Measurements from ENCODE around the gene GCNT3. TPM values are rescaled to one million over a fixed set of nuclear protein-coding genes. Genes with fewer than 3 reads are reported as not detected.

GCNT3 gene, protein sequence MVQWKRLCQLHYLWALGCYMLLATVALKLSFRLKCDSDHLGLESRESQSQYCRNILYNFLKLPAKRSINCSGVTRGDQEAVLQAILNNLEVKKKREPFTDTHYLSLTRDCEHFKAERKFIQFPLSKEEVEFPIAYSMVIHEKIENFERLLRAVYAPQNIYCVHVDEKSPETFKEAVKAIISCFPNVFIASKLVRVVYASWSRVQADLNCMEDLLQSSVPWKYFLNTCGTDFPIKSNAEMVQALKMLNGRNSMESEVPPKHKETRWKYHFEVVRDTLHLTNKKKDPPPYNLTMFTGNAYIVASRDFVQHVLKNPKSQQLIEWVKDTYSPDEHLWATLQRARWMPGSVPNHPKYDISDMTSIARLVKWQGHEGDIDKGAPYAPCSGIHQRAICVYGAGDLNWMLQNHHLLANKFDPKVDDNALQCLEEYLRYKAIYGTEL
- under 0.01 TPM in 1 of 2 replicates, not detected in the other for total RNA-seq

DNA sequence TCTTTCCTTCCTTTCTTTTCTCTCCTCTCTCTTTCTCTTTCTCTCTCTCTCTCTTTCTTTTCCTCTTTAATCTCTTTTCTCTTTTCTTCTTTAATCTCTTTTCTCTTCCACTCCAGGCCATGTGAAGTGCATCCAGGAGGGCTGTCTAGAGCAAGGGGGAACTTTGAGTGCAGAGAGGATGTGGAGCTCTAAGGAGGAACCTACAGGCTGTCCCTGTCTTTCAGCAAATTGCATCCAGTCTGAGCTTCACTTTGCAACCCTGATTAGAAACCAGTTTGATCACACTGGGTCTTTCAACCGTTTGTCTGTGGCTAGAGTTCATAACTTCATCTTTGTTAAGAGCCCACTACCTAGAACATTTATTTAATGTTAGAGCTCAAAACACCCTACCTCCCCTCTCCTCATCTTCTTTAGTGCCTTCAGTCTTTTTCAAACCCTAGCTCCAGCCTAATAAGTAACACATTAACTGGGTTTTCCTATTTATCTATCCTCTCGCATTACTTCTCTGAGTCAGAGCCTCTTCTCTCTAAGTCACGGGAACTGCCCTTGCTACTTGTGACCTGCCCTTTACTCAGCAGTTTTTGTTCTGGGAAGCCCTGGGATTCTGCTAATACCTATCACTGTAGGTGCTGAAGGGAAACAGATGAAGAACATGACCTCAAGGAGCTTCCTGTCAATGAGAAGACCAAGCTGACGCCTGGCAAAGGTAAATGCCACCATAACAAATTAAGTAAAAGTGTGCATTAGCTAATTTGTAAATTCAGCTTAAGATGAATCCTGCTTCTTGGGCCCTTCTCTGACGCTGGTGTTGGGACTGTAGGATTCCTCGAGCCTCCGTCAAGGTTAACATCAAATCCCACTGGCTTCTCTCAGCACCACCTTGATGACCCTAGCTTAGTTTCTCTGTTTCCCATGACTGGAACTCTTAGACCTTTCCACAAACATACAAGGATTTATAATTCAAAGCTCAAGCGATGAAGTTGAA lies at the start of gene GCNT3:
TSS of gene GCNT3 (plus strand) at position 508 of the 985 bp plus-strand sequence. CDS start 6,456 bp downstream, outside the sequence.

DNA sequence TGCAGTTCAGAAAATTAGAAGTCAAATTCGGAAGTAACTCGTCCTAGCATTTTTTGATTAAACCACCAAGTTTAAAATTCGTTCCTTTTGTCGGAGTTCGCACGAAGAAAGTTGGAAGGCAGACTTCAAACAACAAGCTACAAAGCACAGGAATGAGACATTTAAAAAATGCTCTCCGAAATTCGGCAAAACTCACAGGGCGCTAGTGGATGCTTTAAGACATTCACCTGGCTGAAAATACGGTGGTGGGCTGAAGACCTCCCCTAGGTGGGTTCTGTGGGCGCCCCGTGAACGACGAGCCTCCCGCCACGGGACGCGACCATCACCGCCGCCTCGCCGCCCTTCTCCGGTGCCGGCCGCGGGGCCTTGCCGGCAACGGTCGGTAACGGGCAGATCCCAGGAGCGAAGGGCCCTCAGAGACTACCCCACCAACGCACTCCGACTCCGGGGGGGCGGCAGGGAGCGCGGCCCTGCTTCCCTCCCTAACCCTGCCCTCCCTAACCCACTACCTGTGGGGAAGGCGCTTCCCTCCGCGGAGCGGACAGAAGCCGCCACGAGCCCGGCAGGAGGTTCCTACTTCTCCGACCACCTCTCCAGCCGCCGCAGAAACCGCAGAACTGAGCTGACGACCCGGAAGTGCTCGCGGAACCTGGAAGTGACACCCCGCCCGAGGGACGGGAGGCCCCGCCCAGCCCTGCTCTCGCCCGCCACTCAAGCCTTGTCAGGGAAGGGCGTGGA lies 45.5 kb downstream of the GCNT3 start, which contains the start of gene GTF2A2:
TSS of gene GTF2A2 (minus strand) at position 619 of the 738 bp plus-strand sequence. CDS start 5,238 bp downstream, outside the sequence.

Other genes starting within 250 kb of the GCNT3 start
- gene MYO1E, start 238.9 kb upstream of the GCNT3 start, total RNA-seq, result 36.1 and 58.0 TPM in 2 replicates
- gene FAM81A, start 173.6 kb upstream of the GCNT3 start, total RNA-seq, result 0.13 and 0.25 TPM in 2 replicates
- 20.8 and 36.2 TPM in 2 replicates for gene GTF2A2, start 45.7 kb downstream of the GCNT3 start, total RNA-seq
- 99.2 and 111 TPM in 2 replicates for gene BNIP2, start 77.5 kb downstream of the GCNT3 start, total RNA-seq

Measured in aortic smooth muscle cell (primary cell).